ENCODE results near the gene NTRK2.

DNA sequence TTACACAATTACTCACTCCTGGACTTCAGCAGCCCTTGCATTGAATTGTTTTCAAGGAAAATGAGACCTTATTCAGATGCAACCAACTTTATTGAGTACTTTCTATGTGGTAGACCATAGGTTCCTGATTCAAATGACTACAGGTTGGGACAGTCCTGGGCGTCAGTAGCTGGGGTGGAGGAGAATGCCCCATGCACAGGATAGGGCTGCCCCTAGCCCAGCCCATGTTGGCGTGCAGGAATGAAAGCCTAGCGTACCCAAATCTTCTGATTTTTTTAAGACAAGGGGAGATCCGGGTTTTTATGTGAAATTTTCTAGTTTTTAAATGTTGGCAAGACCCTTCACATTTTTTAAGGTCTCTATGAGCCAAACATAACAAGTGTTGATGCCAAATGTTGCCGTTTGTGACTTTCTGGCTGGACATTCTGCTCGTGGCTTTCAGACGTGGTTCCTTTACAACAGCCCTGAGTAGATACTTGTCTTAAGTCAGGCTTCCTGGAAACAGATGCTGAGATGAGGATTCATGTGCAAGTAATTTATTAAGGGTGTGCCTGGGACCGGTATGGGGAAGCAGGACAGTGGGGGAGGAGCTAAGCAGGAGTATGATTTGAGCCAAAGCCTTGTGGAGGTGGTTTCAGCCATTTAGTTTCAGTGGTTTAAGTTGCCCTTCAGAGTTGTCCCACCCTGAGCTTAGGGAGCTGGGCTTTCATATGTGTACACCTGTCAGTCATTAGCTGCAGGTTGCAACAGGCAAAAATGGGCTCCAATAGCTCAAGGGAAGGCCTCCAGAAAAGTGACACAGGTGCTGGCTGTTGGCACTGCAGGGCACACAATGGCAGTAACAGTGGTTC, 154.1 kb downstream of the NTRK2 start:
- TF ChIP-seq CTCF (conservative IDR thresholded peaks at IDR 0.05; ENCODE audit: low read depth in 2 of 2), result no peak
- no peak for TF ChIP-seq EZH2phosphoT487 (IDR thresholded peaks at IDR 0.05; ENCODE audit: unreplicated experiment)
- no peak for TF ChIP-seq EZH2 (IDR thresholded peaks at IDR 0.05; ENCODE audit: low read depth, unreplicated experiment)
- TF ChIP-seq CREB1 (CRISPR knock-in tag; IDR thresholded peaks at IDR 0.05; ENCODE audit: low read depth), result no peak
- no peak for TF ChIP-seq ZNF331 (CRISPR knock-in tag; IDR thresholded peaks at IDR 0.05; ENCODE audit: low read depth)
- no peak for TF ChIP-seq POLR2AphosphoS5 (IDR thresholded peaks at IDR 0.05; ENCODE audit: low read depth)
- TF ChIP-seq, protein P1, sequence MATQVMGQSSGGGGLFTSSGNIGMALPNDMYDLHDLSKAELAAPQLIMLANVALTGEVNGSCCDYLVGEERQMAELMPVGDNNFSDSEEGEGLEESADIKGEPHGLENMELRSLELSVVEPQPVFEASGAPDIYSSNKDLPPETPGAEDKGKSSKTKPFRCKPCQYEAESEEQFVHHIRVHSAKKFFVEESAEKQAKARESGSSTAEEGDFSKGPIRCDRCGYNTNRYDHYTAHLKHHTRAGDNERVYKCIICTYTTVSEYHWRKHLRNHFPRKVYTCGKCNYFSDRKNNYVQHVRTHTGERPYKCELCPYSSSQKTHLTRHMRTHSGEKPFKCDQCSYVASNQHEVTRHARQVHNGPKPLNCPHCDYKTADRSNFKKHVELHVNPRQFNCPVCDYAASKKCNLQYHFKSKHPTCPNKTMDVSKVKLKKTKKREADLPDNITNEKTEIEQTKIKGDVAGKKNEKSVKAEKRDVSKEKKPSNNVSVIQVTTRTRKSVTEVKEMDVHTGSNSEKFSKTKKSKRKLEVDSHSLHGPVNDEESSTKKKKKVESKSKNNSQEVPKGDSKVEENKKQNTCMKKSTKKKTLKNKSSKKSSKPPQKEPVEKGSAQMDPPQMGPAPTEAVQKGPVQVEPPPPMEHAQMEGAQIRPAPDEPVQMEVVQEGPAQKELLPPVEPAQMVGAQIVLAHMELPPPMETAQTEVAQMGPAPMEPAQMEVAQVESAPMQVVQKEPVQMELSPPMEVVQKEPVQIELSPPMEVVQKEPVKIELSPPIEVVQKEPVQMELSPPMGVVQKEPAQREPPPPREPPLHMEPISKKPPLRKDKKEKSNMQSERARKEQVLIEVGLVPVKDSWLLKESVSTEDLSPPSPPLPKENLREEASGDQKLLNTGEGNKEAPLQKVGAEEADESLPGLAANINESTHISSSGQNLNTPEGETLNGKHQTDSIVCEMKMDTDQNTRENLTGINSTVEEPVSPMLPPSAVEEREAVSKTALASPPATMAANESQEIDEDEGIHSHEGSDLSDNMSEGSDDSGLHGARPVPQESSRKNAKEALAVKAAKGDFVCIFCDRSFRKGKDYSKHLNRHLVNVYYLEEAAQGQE (IDR thresholded peaks at IDR 0.05; ENCODE audit: unreplicated experiment), result no peak
- TF ChIP-seq JUNB (IDR thresholded peaks at IDR 0.05; ENCODE audit: unreplicated experiment), result no peak
- TF ChIP-seq ZNF114 (CRISPR knock-in tag; IDR thresholded peaks at IDR 0.05), result no peak
- no peak for TF ChIP-seq NANOG (IDR thresholded peaks at IDR 0.05; ENCODE audit: borderline replicate concordance)

All from GM23338 (cell line).